K562 (cell line): ENCODE measurements around the gene WDR83. TPM values are rescaled to one million over a fixed set of nuclear protein-coding genes. Genes with fewer than 3 reads are reported as not detected.

Experiments used
- ADNP ChIP-seq: fragments of 200-800 bp; sonication (Bioruptor generic); IDR thresholded peaks from 2 replicates; pipeline ENCODE4 v1.6.1; 2016; ENCODE audit warnings: missing genetic modification characterization, missing compliant biosample characterization
- CEBPG ChIP-seq, 3 experiments: fragments of 200-800 bp in 1 of 3; sonication (Bioruptor generic) in 1 of 3; sonication (generic) in 1 of 3; formaldehyde crosslinking in 1 of 3; IDR thresholded peaks in 2 of 3; conservative IDR thresholded peaks in 1 of 3; 2 replicates each; pipeline versions ENCODE4 v1.6.1 to v1.8.0; 2016 to 2022; ENCODE audit warnings: missing compliant biosample characterization in 2 of 3, missing genetic modification characterization in 2 of 3, mild to moderate bottlenecking in 1 of 3, missing genetic modification reagents in 1 of 3
- COPS2 ChIP-seq: fragments of 450-650 bp; conservative IDR thresholded peaks from 2 replicates; pipeline ENCODE4 v1.6.1; 2016; ENCODE audit warnings: mild to moderate bottlenecking, moderate library complexity
- CREM ChIP-seq: IDR thresholded peaks from 2 replicates; pipeline ENCODE4 v1.6.1; 2014; ENCODE audit warnings: antibody characterized with exemption, low read depth
- CSDE1 ChIP-seq, 2 experiments: fragments of 450-650 bp; IDR thresholded peaks; 2 replicates each; pipeline ENCODE4 v1.6.1; 2016; ENCODE audit warnings: mild to moderate bottlenecking in 1 of 2
- ETV1 ChIP-seq: fragments of 450-650 bp; conservative IDR thresholded peaks from 2 replicates; pipeline ENCODE4 v1.6.1; 2016; ENCODE audit warnings: missing genetic modification characterization, control low read depth, low read depth, missing compliant biosample characterization
- ETV5 ChIP-seq: sonication (generic); formaldehyde crosslinking; IDR thresholded peaks from 2 replicates; pipeline ENCODE4 v1.4.0; 2020; ENCODE audit warnings: low read depth, mild to moderate bottlenecking, missing genetic modification reagents
- FOXA3 ChIP-seq, 2 experiments: fragments of 450-650 bp in 1 of 2; sonication (generic) in 1 of 2; formaldehyde crosslinking; IDR thresholded peaks in 1 of 2; conservative IDR thresholded peaks in 1 of 2; 2 replicates each; pipeline versions ENCODE4 v1.4.0 to v1.8.0; 2020 to 2022; ENCODE audit warnings: mild to moderate bottlenecking in 2 of 2, missing genetic modification reagents in 1 of 2
- FOXJ2 ChIP-seq: fragments of 200-800 bp; sonication (Bioruptor generic); IDR thresholded peaks from 2 replicates; pipeline ENCODE4 v1.6.1; 2016; ENCODE audit warnings: missing genetic modification characterization, missing compliant biosample characterization
- GATAD2A ChIP-seq: fragments of 450-650 bp; IDR thresholded peaks from 2 replicates; pipeline ENCODE4 v1.6.1; 2017
- HDAC2 ChIP-seq: fragments of 450-650 bp; IDR thresholded peaks from 2 replicates; pipeline ENCODE4 v1.6.1; 2016; ENCODE audit warnings: mild to moderate bottlenecking
- JUND ChIP-seq, 2 experiments: IDR thresholded peaks; 2 replicates in 1 of 2; 3 replicates in 1 of 2; pipeline ENCODE4 v1.6.1; 2011; ENCODE audit warnings: borderline replicate concordance in 2 of 2, low read depth in 2 of 2, low read length in 2 of 2, improper control_type of control experiment in 1 of 2, missing biosample characterization in 1 of 2, missing genetic modification characterization in 1 of 2, missing genetic modification reagents in 1 of 2
- KDM4B ChIP-seq, 2 experiments: fragments of 450-650 bp in 1 of 2; sonication (generic) in 1 of 2; IDR thresholded peaks; 2 replicates each; pipeline ENCODE4 v1.6.1; 2016 to 2017; ENCODE audit warnings: borderline replicate concordance in 2 of 2, antibody characterized with exemption in 1 of 2, low read depth in 1 of 2, mild to moderate bottlenecking in 1 of 2
- L3MBTL2 ChIP-seq: fragments of 450-650 bp; IDR thresholded peaks from 2 replicates; pipeline ENCODE4 v1.6.1; 2016; ENCODE audit warnings: mild to moderate bottlenecking, moderate library complexity
- MAX ChIP-seq: sonication (generic); formaldehyde crosslinking; IDR thresholded peaks from 2 replicates; pipeline ENCODE4 v1.9.0; 2022; ENCODE audit warnings: mild to moderate bottlenecking, missing genetic modification reagents
- MXI1 ChIP-seq: IDR thresholded peaks from 2 replicates; pipeline ENCODE4 v1.6.1; 2011; ENCODE audit warnings: low read depth, mild to moderate bottlenecking, improper control_type of control experiment, low read length
- NFIX ChIP-seq: fragments of 250-450 bp; sonication (Bioruptor Pico); IDR thresholded peaks from 2 replicates; pipeline ENCODE4 v1.4.0; 2020; ENCODE audit warnings: low read depth, mild to moderate bottlenecking, moderate library complexity
- POLR2A ChIP-seq: fragments of 450-650 bp; conservative IDR thresholded peaks from 2 replicates; pipeline ENCODE4 v1.6.1; 2016
- POLR2AphosphoS2 ChIP-seq: IDR thresholded peaks from 2 replicates; pipeline ENCODE4 v1.6.1; 2012; ENCODE audit warnings: low read length, improper control_type of control experiment
- PTBP1 ChIP-seq: fragments of 200-400 bp; formaldehyde crosslinking; IDR thresholded peaks from 2 replicates; pipeline ENCODE4 v1.6.1; 2017; ENCODE audit warnings: low read depth, low read length
- RFX1 ChIP-seq: fragments of 450-650 bp; IDR thresholded peaks from 2 replicates; pipeline ENCODE4 v1.6.1; 2016; ENCODE audit warnings: mild to moderate bottlenecking, moderate library complexity
- SMC3 ChIP-seq: conservative IDR thresholded peaks from 2 replicates; pipeline ENCODE4 v1.6.1; 2011; ENCODE audit warnings: low read depth, low read length, improper control_type of control experiment; ENCODE audit not compliant: insufficient read depth
- TBL1XR1 ChIP-seq, 2 experiments: IDR thresholded peaks; 2 replicates each; pipeline ENCODE4 v1.6.1; 2012; ENCODE audit warnings: improper control_type of control experiment in 2 of 2, low read length in 2 of 2, mild to moderate bottlenecking in 1 of 2
- TBP ChIP-seq: optimal IDR thresholded peaks from 2 replicates; pipeline ENCODE3; 2011; ENCODE audit warnings: low read depth, low read length, improper control_type of control experiment
- TCF15 ChIP-seq: fragments of 250-450 bp; sonication (Bioruptor Pico); IDR thresholded peaks from 2 replicates; pipeline ENCODE4 v1.8.0; 2022; ENCODE audit warnings: moderate library complexity, mild to moderate bottlenecking, inconsistent platforms
- TCF7L2 ChIP-seq: fragments of 150-350 bp; IDR thresholded peaks from 2 replicates; pipeline ENCODE4 v1.6.1; 2016; ENCODE audit warnings: low read depth, mild to moderate bottlenecking, low read length, moderate library complexity
- ZNF766 ChIP-seq: fragments of 200-800 bp; sonication (Bioruptor generic); conservative IDR thresholded peaks from 2 replicates; pipeline ENCODE4 v1.6.1; 2016; ENCODE audit warnings: missing genetic modification characterization, missing compliant biosample characterization
- polyA plus RNA-seq, 8 experiments: library from polyadenylated mRNA; depleted of rRNA in 4 of 8; stranded (reverse) in 5 of 8; unstranded in 3 of 8; fragments of >200 nt; fragmentation: Nextera tagmentation in 2 of 8; fragmentation: Illumina TruSeq in 1 of 8; extraction: Ambion mirVana in 2 of 8; extraction: Trizol in 1 of 8; gene quantifications; 2 replicates each; pipeline versions ENCODE4 v1.2.1 to v1.2.3, GENCODE V29; 2011 to 2014; ENCODE audit warnings: inconsistent platforms in 1 of 8, missing spikeins in 1 of 8
- total RNA-seq, 7 experiments: library from RNA; depleted of rRNA in 6 of 7; stranded (reverse); fragments of >200 nt in 6 of 7; fragmentation: Illumina TruSeq in 2 of 7; extraction: Trizol in 2 of 7; gene quantifications; 2 replicates each; pipeline versions ENCODE4 v1.2.1 to v1.2.3, GENCODE V29; 2011 to 2021; ENCODE audit warnings: low replicate concordance in 1 of 7

Gene WDR83
- total and polyA plus RNA-seq, 9 of the 15 experiments (the other 6 are each of a cell fraction or from before 2014, with no cell fraction given), result 0.52 to 21.3 (median 4.2) TPM

GRCh38 chr19:12696366-12697335 is 30.0 kb downstream of the WDR83 start, which contains the start of gene FBXW9 (continued):
- TF ChIP-seq GATAD2A (no peak), L3MBTL2 (peak; percentile 39), CREM (peak; percentile 99), FOXJ2 (tag) (peak; percentile 53; the same call in 1 of the 2 replicates), KDM4B (IDR thresholded peaks at IDR 0.05; ENCODE audit: borderline replicate concordance in 2 of 2, low read depth in 1 of 2) (peak in 1 of 2 experiments; percentile 37; a peak in 1 of 4 replicates), MAX (CRISPR knock-in tag) (peak; percentile 77), ADNP (tag) (peak; percentile 52; the same call in 1 of the 2 replicates), TCF7L2 (no peak), ETV5 (CRISPR knock-in tag) (peak; percentile 66; the same call in 1 of the 2 replicates), POLR2AphosphoS2 (peak; percentile 97), CEBPG (CRISPR knock-in tag; IDR thresholded peaks at IDR 0.05) (no peak), CEBPG (tag; conservative IDR thresholded peaks at IDR 0.05 in 1 of 2, IDR thresholded peaks at IDR 0.05 in 1 of 2) (no peak), ZNF766 (CRISPR knock-in tag) (no peak), TCF15 (no peak), TBL1XR1 (IDR thresholded peaks at IDR 0.05; ENCODE audit: low read length in 2 of 2) (peak in 1 of 2 experiments; percentile 55; a peak in 1 of 4 replicates), PTBP1 (0 out of 2 replicates have a peak, but pooled peaks have one; percentile 21), CSDE1 (IDR thresholded peaks at IDR 0.05) (peak in 1 of 2 experiments; percentile 75; a peak in 2 of 4 replicates), SMC3 (no peak), COPS2 (no peak), POLR2A (peak; percentile 85), TBP (peak; percentile 43), MXI1 (peak; percentile 76), FOXA3 (CRISPR knock-in tag; conservative IDR thresholded peaks at IDR 0.05 in 1 of 2, IDR thresholded peaks at IDR 0.05 in 1 of 2) (0 out of 4 replicates have a peak, but pooled peaks of 1 of the 2 experiments have one; percentile 22), JUND (IDR thresholded peaks at IDR 0.05; ENCODE audit: borderline replicate concordance, low read depth, low read length) (peak; percentile 32; the same call in 1 of the 2 replicates), JUND (tag; IDR thresholded peaks at IDR 0.05; ENCODE audit: borderline replicate concordance, low read depth, low read length) (no peak), HDAC2 (peak; percentile 85), ETV1 (tag) (peak; percentile 53), NFIX (CRISPR knock-in tag) (no peak), RFX1 (peak; percentile 94)
